GM12875 (cell line): ENCODE measurements around the gene MLPH.

ENCODE experiments used
- H3K4me3 ChIP-seq: one replicate; pipeline ENCODE4 v1.5.1; 2011; ENCODE audit warnings: low read depth, low read length, control low read depth
- CTCF ChIP-seq: IDR thresholded peaks from 2 replicates; pipeline ENCODE4 v1.5.1; 2011; ENCODE audit warnings: low read depth, mild to moderate bottlenecking, control low read depth, inconsistent platforms, low read length, moderate library complexity, borderline replicate concordance; ENCODE audit not compliant: insufficient read depth

The MLPH gene

GRCh38 chr2:237487496-237487895, 445 bp downstream of the MLPH start:
- TF ChIP-seq CTCF: no peak
- H3K4me3 ChIP-seq: no peak overlapping the region

GRCh38 chr2:237488295-237488694, 1.2 kb downstream of the MLPH start:
- H3K4me3 ChIP-seq: no peak overlapping the region
- TF ChIP-seq CTCF: no peak

DNA sequence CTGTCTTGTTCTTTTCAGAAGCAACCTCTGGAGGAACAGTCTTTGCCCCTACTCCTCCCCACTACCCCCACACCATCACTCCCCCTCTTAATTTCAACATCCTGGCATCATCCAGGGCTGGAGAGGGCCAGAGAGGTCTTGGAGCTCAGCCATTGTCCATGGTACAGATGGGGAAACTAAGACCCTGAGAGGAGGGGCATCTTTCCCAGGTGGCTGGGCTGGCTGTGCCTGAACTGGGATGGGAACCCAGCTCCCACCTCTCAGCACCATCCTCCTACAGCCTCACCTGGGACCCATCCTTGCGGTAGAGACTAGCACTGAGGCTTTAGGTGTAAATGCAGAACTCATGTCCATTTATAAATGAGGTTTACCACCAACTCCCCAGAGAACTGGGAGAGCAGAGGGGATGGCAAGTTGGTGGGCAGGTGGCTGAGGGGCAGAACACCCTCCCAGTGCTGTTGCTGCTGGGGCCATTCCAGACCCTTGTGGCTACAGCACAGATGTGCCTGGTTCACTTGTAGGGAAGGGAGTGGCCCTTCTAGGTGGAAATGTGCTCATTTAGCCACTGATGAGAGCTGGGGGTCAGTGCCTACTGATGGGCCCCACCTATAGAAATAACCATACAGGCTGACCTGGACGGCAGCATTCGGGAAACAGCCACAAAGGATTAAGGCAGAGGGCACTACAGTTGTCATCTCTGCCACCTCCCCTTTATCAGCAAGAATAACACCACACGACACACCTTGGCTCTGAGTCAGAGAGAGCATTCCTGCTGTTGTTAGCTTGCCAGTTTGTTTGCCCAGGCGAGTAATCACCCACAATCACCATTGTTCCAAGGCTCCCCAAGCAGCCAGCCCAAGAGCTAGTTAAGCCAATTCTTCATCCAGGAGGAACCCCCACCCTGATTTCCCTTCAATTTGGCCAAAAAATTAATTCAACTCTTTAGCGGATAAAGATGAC, 2.1 kb downstream of the MLPH start:
- TF ChIP-seq CTCF: no peak
- no peak overlapping the region for H3K4me3 ChIP-seq

GRCh38 chr2:237490009-237490711, 3.1 kb downstream of the MLPH start:
- H3K4me3 ChIP-seq: no peak overlapping the region
- no peak for TF ChIP-seq CTCF

GRCh38 chr2:237490795-237491194, 3.7 kb downstream of the MLPH start:
- no peak for TF ChIP-seq CTCF
- no peak overlapping the region for H3K4me3 ChIP-seq

GRCh38 chr2:237491515-237492118, 4.6 kb downstream of the MLPH start:
- no peak for TF ChIP-seq CTCF

More at GRCh38 chr2:237491515-237492118, 4.6 kb downstream of the MLPH start:
- H3K4me3 ChIP-seq: no peak overlapping the region
